Stimulated activated CD4-positive, alpha-beta T cell treated with anti-CD3 and anti-CD28 coated beads, Interleukin-4, amount 100 ng/mL, for 48 hours (primary cell): Measurements from ENCODE around the gene TCL1B.
"Not testable (repeated sequence)": the region's sequence is repeated elsewhere in the genome, so short reads cannot be mapped to it uniquely, and the experiment has no call there.

Experiments used
- DNase-seq, 2 donors: peaks; one replicate each; pipeline ENCODE4 v3.0.0-alpha.2; 2020; ENCODE audit warnings: low read depth in 2 of 2

Gene TCL1B

GRCh38 chr14:95685978-95686922 lies at the start of gene TCL1B:
TSS of gene TCL1B (plus strand) at chr14:95686426. CDS start at chr14:95686468, 42 bp downstream.
- no peak for DNase-seq

- DNase-seq, result no peak
These were observed 41.2 kb upstream of the TCL1B start for GRCh38 chr14:95644981-95645380.

GRCh38 chr14:95645389-95645996 lies 40.7 kb upstream of the TCL1B start:
- no peak for DNase-seq

- DNase-seq, result no peak
These were observed 38.3 kb upstream of the TCL1B start for GRCh38 chr14:95647926-95648325.

- DNase-seq, result no peak
These were observed 37.0 kb upstream of the TCL1B start for GRCh38 chr14:95649230-95649629.

- no peak for DNase-seq
These were observed 35.2 kb upstream of the TCL1B start for GRCh38 chr14:95651028-95651427.

- no peak for DNase-seq
These were observed 34.2 kb upstream of the TCL1B start for GRCh38 chr14:95651821-95652583.

- no peak for DNase-seq
These were observed 33.5 kb upstream of the TCL1B start for GRCh38 chr14:95652690-95653089.

GRCh38 chr14:95655461-95655860 lies 30.8 kb upstream of the TCL1B start:
- no peak for DNase-seq

GRCh38 chr14:95656634-95657033 lies 29.6 kb upstream of the TCL1B start:
- no peak for DNase-seq

GRCh38 chr14:95657454-95657853 lies 28.8 kb upstream of the TCL1B start:
- DNase-seq, result no peak

GRCh38 chr14:95659293-95659989 lies 26.8 kb upstream of the TCL1B start:
- DNase-seq, result no peak

- DNase-seq, result no peak
These were observed 26.2 kb upstream of the TCL1B start for GRCh38 chr14:95659990-95660385.

- DNase-seq, result no peak
These were observed 25.3 kb upstream of the TCL1B start for GRCh38 chr14:95660651-95661515.

- no peak for DNase-seq
These were observed 23.6 kb upstream of the TCL1B start for GRCh38 chr14:95662376-95663186.

- no peak for DNase-seq
These were observed 22.9 kb upstream of the TCL1B start for GRCh38 chr14:95663226-95663797.

GRCh38 chr14:95664066-95664465 lies 22.2 kb upstream of the TCL1B start:
- no peak for DNase-seq

- DNase-seq, result no peak
These were observed 21.7 kb upstream of the TCL1B start for GRCh38 chr14:95664546-95664945.

- not testable (repeated sequence) for DNase-seq
These were observed 20.7 kb upstream of the TCL1B start for GRCh38 chr14:95665530-95665929.

GRCh38 chr14:95666450-95666849 lies 19.8 kb upstream of the TCL1B start:
- no peak for DNase-seq
